Effector memory CD8-positive, alpha-beta T cell (primary cell): ENCODE data around the gene RGS6.

Experiments used
- ATAC-seq: fragments of 150-1000 bp; cut with Tn5 transposase; replicated peaks from 2 replicates; pipeline ENCODE4 v1.10.0; 2021; ENCODE audit warnings: mild to moderate bottlenecking, moderate library complexity
- DNase-seq, 3 experiments: peaks; one replicate each; pipeline ENCODE4 v3.0.0; 2021
- H3K27ac Mint-ChIP-seq, 2 donors: one replicate each; pipeline ENCODE4 v1.8.0; 2022; ENCODE audit warnings: mild to moderate bottlenecking in 2 of 2, mixed read lengths in 2 of 2, moderate library complexity in 2 of 2
- H3K27me3 Mint-ChIP-seq, 2 donors: one replicate each; pipeline ENCODE4 v1.8.0; 2022; ENCODE audit warnings: mixed read lengths in 2 of 2
- H3K36me3 Mint-ChIP-seq: one replicate; pipeline ENCODE4 v1.8.0; 2022; ENCODE audit warnings: mild to moderate bottlenecking, moderate library complexity, mixed read lengths; ENCODE audit not compliant: insufficient read depth
- H3K4me1 Mint-ChIP-seq, 2 donors: one replicate each; pipeline ENCODE4 v1.8.0; 2022; ENCODE audit warnings: low read depth in 2 of 2, mixed read lengths in 2 of 2
- H3K4me3 Mint-ChIP-seq, 2 donors: one replicate each; pipeline ENCODE4 v1.8.0; 2022; ENCODE audit warnings: mild to moderate bottlenecking in 2 of 2, mixed read lengths in 2 of 2, moderate library complexity in 2 of 2
- H3K9me3 Mint-ChIP-seq, 2 donors: one replicate each; pipeline ENCODE4 v1.8.0; 2022; ENCODE audit warnings: mixed read lengths in 2 of 2

RGS6 gene

DNA sequence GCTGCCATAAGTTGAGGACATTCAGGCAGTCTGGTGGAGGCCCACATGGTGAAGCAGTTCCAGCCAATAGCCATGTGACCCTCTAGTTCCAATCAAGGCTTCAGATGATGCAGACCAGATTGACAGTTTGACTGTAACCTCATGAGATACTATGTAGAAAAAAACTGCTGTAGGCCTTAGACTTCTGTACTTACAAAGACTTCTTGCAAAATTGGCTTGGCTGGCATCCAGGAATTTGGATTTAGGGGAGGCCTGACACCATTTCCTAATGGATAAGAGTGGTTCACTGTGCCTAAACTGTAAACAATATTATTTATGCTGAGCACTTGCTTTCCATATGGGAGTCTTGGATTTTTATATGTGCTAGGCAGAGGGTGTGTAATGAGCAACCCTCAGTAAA is 76.4 kb downstream of the RGS6 start:
- Mint-ChIP-seq H3K9me3 (no peaks in the 10 kb centered on the region), H3K36me3 (no peaks in the 10 kb centered on the region), H3K27me3 (peaks cover 20 to 23% of the 10 kb centered on the region in 2 donors), H3K4me1 (no peaks in the 10 kb centered on the region), H3K27ac (no peak overlapping the region), H3K4me3 (no peak overlapping the region)
- no peak for ATAC-seq
- no peak for DNase-seq

DNA sequence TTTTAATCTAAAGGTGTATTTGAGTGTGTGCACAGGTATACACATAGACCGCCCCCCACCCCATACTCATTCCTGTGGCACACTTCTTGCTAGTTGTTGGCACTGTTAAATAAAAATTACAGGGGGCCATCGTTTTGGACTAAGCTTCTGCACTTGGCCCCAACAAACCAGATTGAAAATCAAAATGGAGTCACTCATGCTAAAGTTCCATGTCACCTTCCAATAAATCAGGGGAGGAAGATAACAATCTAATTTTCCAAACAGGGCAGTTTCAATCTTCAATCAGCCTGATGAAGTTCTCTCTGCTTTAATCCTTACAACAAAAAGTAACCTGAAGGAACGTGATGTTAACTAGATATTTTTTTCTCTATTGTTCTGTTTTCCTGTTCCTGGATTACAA is 78.2 kb downstream of the RGS6 start:
- Mint-ChIP-seq H3K36me3 (no peaks in the 10 kb centered on the region), H3K9me3 (no peaks in the 10 kb centered on the region), H3K27ac (no peak overlapping the region), H3K27me3 (peaks cover 20 to 23% of the 10 kb centered on the region in 2 donors), H3K4me1 (no peaks in the 10 kb centered on the region), H3K4me3 (no peak overlapping the region)
- DNase-seq (no peak), ATAC-seq (no peak)

DNA sequence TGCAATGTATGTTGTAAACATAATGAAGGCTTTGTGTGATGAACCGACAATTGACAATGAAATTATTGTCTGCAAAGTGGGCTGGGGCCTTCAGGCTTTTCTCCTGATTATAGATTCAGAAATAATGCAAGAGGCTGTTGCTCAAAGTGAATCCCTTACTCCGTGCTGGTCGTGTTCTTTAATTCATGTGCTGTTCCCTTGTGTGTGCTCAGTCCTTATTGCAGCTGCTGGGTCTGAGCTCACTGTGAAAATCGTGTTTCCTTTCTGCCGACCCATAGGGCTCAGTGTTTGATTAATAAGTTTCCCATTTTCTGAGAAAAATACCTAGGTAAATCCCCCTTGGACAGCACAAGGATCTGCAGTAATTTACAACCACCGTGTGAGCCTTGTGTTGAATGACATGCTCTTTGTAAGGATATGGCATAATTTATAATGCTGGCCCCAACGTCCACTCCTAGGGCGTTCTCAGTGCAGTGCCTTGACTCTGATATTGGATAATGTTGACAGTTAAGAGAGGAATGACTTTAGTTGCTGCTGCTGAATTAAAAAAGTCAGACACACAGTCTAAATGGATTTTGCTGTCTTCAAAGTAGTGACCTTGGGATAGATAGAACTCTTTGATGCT is 81.6 kb downstream of the RGS6 start:
- Mint-ChIP-seq H3K4me1 (no peaks in the 10 kb centered on the region), H3K27ac (no peak overlapping the region), H3K27me3 (peaks cover 23 to 34% of the 10 kb centered on the region in 2 donors), H3K4me3 (no peak overlapping the region), H3K36me3 (no peaks in the 10 kb centered on the region), H3K9me3 (no peaks in the 10 kb centered on the region)
- ATAC-seq (no peak), DNase-seq (no peak)

- H3K36me3 Mint-ChIP-seq, result no peaks in the 10 kb centered on the region
- H3K4me1 Mint-ChIP-seq, result no peaks in the 10 kb centered on the region
- no peak for DNase-seq
- H3K9me3 Mint-ChIP-seq, result no peaks in the 10 kb centered on the region
- no peak for ATAC-seq
- H3K27ac Mint-ChIP-seq, result no peak overlapping the region
- peaks cover 27 to 36% of the 10 kb centered on the region in 2 donors for H3K27me3 Mint-ChIP-seq
- H3K4me3 Mint-ChIP-seq, result no peak overlapping the region
These were observed 82.3 kb downstream of the RGS6 start for GRCh38 chr14:72014486-72014885.

DNA sequence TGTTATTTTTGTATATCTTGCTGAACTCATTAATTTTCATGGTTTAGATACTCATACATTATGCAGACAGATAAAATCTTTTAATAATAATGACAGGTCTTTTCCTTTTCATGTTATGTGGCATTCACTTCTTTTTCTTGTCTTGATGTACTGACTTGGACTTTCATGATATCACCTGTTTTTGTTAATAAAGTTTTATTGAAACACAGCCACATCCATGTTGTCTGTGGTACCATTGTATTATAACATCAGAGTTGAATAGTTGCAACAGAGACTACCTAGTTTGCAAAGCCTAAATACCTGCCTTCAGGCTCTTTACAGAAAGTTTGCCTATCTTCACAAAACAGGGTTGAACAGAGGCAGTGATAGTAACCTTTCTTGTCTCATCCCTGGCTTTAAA is 85.1 kb downstream of the RGS6 start:
- no peaks in the 10 kb centered on the region for H3K36me3 Mint-ChIP-seq
- ATAC-seq, result no peak

DNA sequence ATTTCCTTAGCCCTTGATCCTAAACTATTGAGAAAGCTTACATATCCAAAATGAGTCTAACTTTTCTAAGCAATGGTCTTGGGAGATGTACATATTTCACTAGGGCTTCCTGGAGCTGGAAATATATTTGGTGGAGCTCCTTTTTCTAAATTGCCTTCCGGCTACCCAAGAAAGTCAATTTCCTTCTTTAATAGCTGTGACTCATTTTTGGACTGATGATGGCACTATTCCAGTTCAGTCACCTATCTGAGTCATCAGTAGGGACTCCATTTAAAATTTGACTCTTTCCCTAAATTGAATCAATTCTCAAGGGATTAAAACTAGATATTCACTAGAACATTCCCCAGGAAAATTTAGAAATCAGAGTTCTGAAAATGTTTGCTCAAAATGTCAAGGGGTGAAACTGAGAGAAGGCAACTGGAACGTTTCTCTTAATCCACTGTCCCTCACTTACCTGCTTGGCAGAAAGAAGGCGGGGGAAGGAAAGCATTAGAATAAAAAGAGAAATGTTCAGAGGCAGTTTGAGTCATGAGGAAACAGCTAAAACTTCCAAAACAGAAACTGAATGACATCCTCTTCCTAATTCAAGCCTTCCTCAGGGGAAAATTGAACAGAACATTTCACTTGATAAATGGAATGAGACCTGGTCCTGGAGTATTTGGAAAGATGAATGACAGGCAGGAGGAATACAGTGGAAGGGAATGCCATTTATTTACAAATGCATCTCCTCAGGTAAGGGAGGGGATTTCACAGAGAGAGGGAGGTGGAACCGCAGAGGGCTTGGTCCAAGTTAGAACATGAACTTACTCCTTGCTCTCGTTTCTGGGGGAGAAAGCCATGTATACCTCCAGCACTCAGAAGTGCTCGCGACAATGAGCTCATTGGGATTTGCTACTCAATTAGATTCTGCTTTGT is 91.2 kb downstream of the RGS6 start:
- no peak overlapping the region for H3K27ac Mint-ChIP-seq
- no peak for ATAC-seq

More for the DNA sequence above, 85.1 kb downstream of the RGS6 start:
- no peaks in the 10 kb centered on the region for H3K4me1 Mint-ChIP-seq
- no peaks in the 10 kb centered on the region for H3K9me3 Mint-ChIP-seq
- H3K27ac Mint-ChIP-seq, result no peak overlapping the region
- H3K4me3 Mint-ChIP-seq, result no peak overlapping the region
- peaks cover 41 to 55% of the 10 kb centered on the region in 2 donors for H3K27me3 Mint-ChIP-seq
- DNase-seq, result no peak

GRCh38 chr14:72024043-72024407 is 91.8 kb downstream of the RGS6 start:
- DNase-seq (no peak), ATAC-seq (no peak)
- Mint-ChIP-seq H3K27me3 (peaks cover 54 to 69% of the 10 kb centered on the region in 2 donors), H3K4me1 (peaks cover 0 to 2% of the 10 kb centered on the region in 2 donors), H3K27ac (no peak overlapping the region), H3K36me3 (no peaks in the 10 kb centered on the region), H3K9me3 (no peaks in the 10 kb centered on the region), H3K4me3 (no peak overlapping the region)

More for the DNA sequence above, 91.2 kb downstream of the RGS6 start:
- Mint-ChIP-seq H3K9me3 (no peaks in the 10 kb centered on the region), H3K4me1 (peaks cover 0 to 2% of the 10 kb centered on the region in 2 donors), H3K27me3 (peaks cover 60 to 72% of the 10 kb centered on the region in 2 donors), H3K36me3 (no peaks in the 10 kb centered on the region), H3K4me3 (no peak overlapping the region)
- DNase-seq, result no peak

GRCh38 chr14:72024504-72024903 is 92.3 kb downstream of the RGS6 start:
- no peaks in the 10 kb centered on the region for H3K36me3 Mint-ChIP-seq
- no peaks in the 10 kb centered on the region for H3K9me3 Mint-ChIP-seq
- DNase-seq (no peak), ATAC-seq (no peak)
- peaks cover 49 to 69% of the 10 kb centered on the region in 2 donors for H3K27me3 Mint-ChIP-seq
- H3K4me3 Mint-ChIP-seq, result no peak overlapping the region
- no peak overlapping the region for H3K27ac Mint-ChIP-seq
- peaks cover 0 to 2% of the 10 kb centered on the region in 2 donors for H3K4me1 Mint-ChIP-seq

DNA sequence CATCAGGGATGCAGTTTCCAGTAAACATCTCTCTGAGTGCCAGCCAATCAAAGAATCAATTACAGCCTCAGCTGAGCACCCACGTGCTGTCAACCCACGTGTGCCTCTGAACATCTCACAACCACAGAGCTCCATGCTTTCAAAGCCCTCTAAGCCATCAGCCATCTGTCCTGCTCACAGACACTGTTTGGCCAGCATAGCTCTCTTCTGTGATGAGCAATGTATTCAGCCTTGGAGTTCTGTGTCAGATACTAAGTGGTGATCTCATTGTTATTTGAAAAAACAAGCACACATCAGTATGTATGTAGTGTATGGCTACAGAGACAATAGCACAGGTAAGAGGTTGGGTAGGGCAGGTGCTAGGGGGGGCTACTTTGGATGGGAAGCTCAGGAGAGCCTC is 94.3 kb downstream of the RGS6 start:
- no peak for ATAC-seq
- no peak for DNase-seq
- Mint-ChIP-seq H3K9me3 (no peaks in the 10 kb centered on the region), H3K27ac (no peak overlapping the region), H3K4me3 (no peak overlapping the region), H3K4me1 (peaks cover 0 to 2% of the 10 kb centered on the region in 2 donors), H3K27me3 (peaks cover 32 to 53% of the 10 kb centered on the region in 2 donors), H3K36me3 (no peaks in the 10 kb centered on the region)

DNA sequence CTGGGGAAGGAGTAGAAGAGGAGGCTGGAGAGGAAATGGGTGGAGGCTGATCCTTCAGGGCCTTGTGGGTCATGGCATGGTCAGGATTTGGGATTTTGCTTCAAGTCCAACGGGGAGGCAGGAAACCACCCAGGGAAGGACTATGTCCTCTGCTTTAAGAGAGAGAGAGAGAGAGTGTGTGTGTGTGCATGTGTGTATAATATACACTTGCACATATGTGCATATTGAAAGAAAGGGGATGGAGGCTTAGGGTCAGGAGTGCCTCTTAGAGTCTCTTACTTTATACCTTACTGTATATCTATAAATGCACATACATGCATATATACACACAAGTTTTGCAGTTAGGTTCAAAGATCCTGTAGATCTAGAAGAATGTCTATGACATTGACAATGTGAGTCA is 94.8 kb downstream of the RGS6 start:
- ATAC-seq (no peak), DNase-seq (no peak)
- Mint-ChIP-seq H3K4me3 (no peak overlapping the region), H3K36me3 (no peaks in the 10 kb centered on the region), H3K4me1 (peaks cover 0 to 2% of the 10 kb centered on the region in 2 donors), H3K27ac (no peak overlapping the region), H3K9me3 (no peaks in the 10 kb centered on the region), H3K27me3 (peaks cover 29 to 49% of the 10 kb centered on the region in 2 donors)

GRCh38 chr14:72033365-72033764 is 101.1 kb downstream of the RGS6 start:
- no peak for DNase-seq
- Mint-ChIP-seq H3K4me1 (no peaks in the 10 kb centered on the region), H3K27me3 (peaks cover 12 to 33% of the 10 kb centered on the region in 2 donors), H3K27ac (no peak overlapping the region), H3K9me3 (no peaks in the 10 kb centered on the region), H3K4me3 (no peak overlapping the region), H3K36me3 (no peaks in the 10 kb centered on the region)
- ATAC-seq, result no peak

DNA sequence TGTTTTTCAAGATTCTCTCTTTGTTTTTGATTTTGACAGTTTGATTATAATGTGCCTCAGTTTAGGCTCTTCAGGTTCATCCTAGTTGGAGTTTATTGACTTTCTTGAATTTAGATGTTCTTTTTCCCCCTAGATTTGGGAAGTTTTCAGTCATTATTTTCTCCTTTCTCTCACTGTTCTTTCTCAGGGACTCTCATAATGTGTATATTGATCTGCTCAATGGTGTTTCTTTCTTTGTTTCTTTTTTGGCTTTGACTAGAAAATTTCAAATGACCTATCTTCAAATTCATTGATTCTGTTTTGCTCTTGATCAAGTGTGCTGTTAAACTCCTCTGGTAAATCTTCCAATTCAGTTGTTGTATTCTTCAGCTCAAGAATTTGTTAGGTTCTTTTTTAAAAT is 108.3 kb downstream of the RGS6 start:
- no peak overlapping the region for H3K27ac Mint-ChIP-seq

GRCh38 chr14:72045271-72045670 is 113.0 kb downstream of the RGS6 start:
- no peak for DNase-seq
- Mint-ChIP-seq H3K9me3 (no peaks in the 10 kb centered on the region), H3K27ac (no peak overlapping the region), H3K4me1 (no peaks in the 10 kb centered on the region), H3K4me3 (no peak overlapping the region), H3K27me3 (peaks cover 37 to 50% of the 10 kb centered on the region in 2 donors), H3K36me3 (no peaks in the 10 kb centered on the region)
- no peak for ATAC-seq

More for the DNA sequence above, 108.3 kb downstream of the RGS6 start:
- H3K9me3 Mint-ChIP-seq, result no peaks in the 10 kb centered on the region
- DNase-seq (no peak), ATAC-seq (no peak)
- H3K4me1 Mint-ChIP-seq, result no peaks in the 10 kb centered on the region
- H3K36me3 Mint-ChIP-seq, result no peaks in the 10 kb centered on the region
- H3K27me3 Mint-ChIP-seq, result peaks cover 47 to 75% of the 10 kb centered on the region in 2 donors
- H3K4me3 Mint-ChIP-seq, result no peak overlapping the region

- Mint-ChIP-seq H3K27me3 (peaks cover 36 to 50% of the 10 kb centered on the region in 2 donors), H3K4me3 (no peak overlapping the region), H3K27ac (no peak overlapping the region), H3K9me3 (no peaks in the 10 kb centered on the region), H3K4me1 (no peaks in the 10 kb centered on the region), H3K36me3 (no peaks in the 10 kb centered on the region)
- no peak for DNase-seq
- no peak for ATAC-seq
These were observed 113.7 kb downstream of the RGS6 start for GRCh38 chr14:72045885-72046284.
